ENCODE results near the gene HMGB3. TPM values are rescaled to one million over a fixed set of nuclear protein-coding genes. Genes with fewer than 3 reads are reported as not detected.

The HMGB3 gene
- total RNA-seq, 1 experiment from 2014 or later = 373 TPM

DNA sequence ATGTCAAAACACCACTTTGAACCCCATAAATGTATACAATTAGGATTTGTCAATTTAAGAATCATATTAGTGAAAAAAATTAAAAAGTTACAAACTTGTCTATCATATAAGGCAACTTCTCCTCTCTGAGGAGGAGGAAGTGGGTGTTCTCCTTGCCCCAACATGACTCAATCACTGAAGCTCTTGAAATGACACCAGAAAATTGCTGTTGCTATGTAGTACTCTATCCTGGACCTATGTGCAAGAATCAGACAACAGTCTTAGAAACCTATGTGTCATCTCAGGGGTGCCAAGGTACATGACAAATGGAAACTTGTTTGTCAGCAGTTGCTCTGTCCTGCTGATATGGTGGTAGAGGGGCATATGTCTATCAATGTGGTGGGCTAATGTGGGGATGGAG is 47.7 kb downstream of the HMGB3 start:
- Mint-ChIP-seq H3K4me3 (no peak overlapping the region), H3K27ac (no peak overlapping the region), H3K9me3 (peaks cover 36 to 48% of the 10 kb centered on the region in 2 experiments), H3K4me1 (no peaks in the 10 kb centered on the region), H3K27me3 (ENCODE audit: low read depth) (peaks cover 2% of the 10 kb centered on the region; the same call in 1 of the 2 replicates), H3K36me3 (ENCODE audit: insufficient read depth in 1 of 3, low read depth in 3 of 3) (no peaks in the 10 kb centered on the region; a peak in 2 of 7 replicates)
- H3K23ac ChIP-seq (ENCODE audit: insufficient read length, low read depth, low read length) = no peak overlapping the region
- H4K5ac ChIP-seq (ENCODE audit: insufficient read length, low read depth, low read length) = no peak overlapping the region
- no peak overlapping the region for H3K18ac ChIP-seq (ENCODE audit: insufficient read length, low read depth, low read length)
- no peaks in the 10 kb centered on the region for H3K27me3 ChIP-seq (ENCODE audit: insufficient read depth, low read length)
- H3T11ph ChIP-seq (ENCODE audit: low read length) = no peak overlapping the region
- H2BK12ac ChIP-seq (ENCODE audit: insufficient read length, low read depth, low read length) = no peak overlapping the region
- H4K91ac ChIP-seq (ENCODE audit: insufficient read length, low read depth, low read length) = no peak overlapping the region
- no peak overlapping the region for H3K9ac ChIP-seq (ENCODE audit: extremely low read depth, insufficient read length, low read length)
- no peaks in the 10 kb centered on the region for H4K20me1 ChIP-seq (ENCODE audit: control insufficient read depth, insufficient read depth, insufficient read length)
- H2BK20ac ChIP-seq (ENCODE audit: low read depth, low read length, poor library complexity, severe bottlenecking) = no peak overlapping the region
- no peak overlapping the region for H3K27ac ChIP-seq (ENCODE audit: insufficient read length, low read depth, low read length)
- H2BK5ac ChIP-seq (ENCODE audit: insufficient read length, low read length) = no peak overlapping the region
- H3K79me1 ChIP-seq (ENCODE audit: insufficient read depth, low read depth, low read length, poor library complexity, severe bottlenecking) = no peaks in the 10 kb centered on the region
- no peaks in the 10 kb centered on the region for H3K23me2 ChIP-seq (ENCODE audit: insufficient read length, low read depth, low read length, poor library complexity, severe bottlenecking)
- H3K4me2 ChIP-seq (ENCODE audit: insufficient read depth, insufficient read length, low read length) = no peak overlapping the region
- H2BK15ac ChIP-seq (ENCODE audit: low read depth, low read length) = no peak overlapping the region
- H3K4ac ChIP-seq (ENCODE audit: low read depth, low read length) = no peak overlapping the region
- H2AFZ ChIP-seq (ENCODE audit: low read length) = no peak overlapping the region
- DNase-seq = no peak
- H3K4me1 ChIP-seq (ENCODE audit: insufficient read depth, low read length) = no peaks in the 10 kb centered on the region
- no peaks in the 10 kb centered on the region for H3K9me3 ChIP-seq (ENCODE audit: control insufficient read depth, low read depth, low read length)
- no peak overlapping the region for H3K56ac ChIP-seq (ENCODE audit: insufficient read length, low read depth, low read length)
- no peak overlapping the region for H4K8ac ChIP-seq (replicated peaks; ENCODE audit: insufficient read length, low read depth, low read length)
- no peak overlapping the region for H2BK120ac ChIP-seq (ENCODE audit: low read depth, low read length, poor library complexity, severe bottlenecking)
- H3K79me2 ChIP-seq (ENCODE audit: insufficient read depth, low read length) = no peaks in the 10 kb centered on the region
- no peak overlapping the region for H3K14ac ChIP-seq (ENCODE audit: insufficient read depth, low read length)
- H2AK5ac ChIP-seq (ENCODE audit: insufficient read length, low read length) = no peak overlapping the region
- TF ChIP-seq, protein P1, sequence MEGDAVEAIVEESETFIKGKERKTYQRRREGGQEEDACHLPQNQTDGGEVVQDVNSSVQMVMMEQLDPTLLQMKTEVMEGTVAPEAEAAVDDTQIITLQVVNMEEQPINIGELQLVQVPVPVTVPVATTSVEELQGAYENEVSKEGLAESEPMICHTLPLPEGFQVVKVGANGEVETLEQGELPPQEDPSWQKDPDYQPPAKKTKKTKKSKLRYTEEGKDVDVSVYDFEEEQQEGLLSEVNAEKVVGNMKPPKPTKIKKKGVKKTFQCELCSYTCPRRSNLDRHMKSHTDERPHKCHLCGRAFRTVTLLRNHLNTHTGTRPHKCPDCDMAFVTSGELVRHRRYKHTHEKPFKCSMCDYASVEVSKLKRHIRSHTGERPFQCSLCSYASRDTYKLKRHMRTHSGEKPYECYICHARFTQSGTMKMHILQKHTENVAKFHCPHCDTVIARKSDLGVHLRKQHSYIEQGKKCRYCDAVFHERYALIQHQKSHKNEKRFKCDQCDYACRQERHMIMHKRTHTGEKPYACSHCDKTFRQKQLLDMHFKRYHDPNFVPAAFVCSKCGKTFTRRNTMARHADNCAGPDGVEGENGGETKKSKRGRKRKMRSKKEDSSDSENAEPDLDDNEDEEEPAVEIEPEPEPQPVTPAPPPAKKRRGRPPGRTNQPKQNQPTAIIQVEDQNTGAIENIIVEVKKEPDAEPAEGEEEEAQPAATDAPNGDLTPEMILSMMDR (conservative IDR thresholded peaks at IDR 0.05) = no peak
